ENCODE measurements around the gene FAIM2. TPM values are rescaled to one million over a fixed set of nuclear protein-coding genes. Genes with fewer than 3 reads are reported as not detected.

FAIM2 gene
- total RNA-seq, 1 donor from 2014 or later, result 0.18 TPM

DNA sequence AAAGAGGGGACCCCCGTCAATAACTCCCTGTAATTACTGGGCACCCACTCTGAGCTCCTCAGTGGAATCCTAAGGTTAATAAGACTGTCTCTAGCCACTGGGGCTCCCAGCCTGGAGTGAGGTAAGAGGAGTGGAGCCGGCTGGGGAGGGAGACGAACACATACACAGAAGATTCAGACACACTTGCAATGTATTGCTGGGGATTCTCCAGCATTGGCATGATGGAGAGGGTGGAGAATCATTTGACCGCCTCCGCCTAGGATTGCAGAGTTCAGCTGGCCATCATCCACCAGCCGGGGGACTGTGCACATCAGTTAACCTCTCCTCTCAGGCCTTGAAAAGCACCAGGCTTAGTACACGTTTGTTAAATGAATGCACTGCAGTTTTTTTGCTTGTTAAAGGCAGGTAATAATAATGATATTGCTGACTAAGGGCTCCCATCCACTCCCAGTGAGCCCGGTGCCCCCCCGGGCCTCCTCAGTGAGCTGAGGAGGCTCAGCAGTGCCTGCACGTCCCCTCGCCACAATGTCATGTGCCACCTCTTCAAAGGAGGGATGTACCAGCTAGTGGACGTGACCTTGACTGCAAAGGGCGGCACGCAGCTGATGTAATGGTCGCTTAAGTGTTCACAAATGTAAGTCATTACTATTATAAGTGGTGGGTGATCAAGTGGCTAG, 20.3 kb upstream of the FAIM2 start:
- H3K27ac Mint-ChIP-seq (ENCODE audit: unreplicated experiment), result no peak overlapping the region
- H3K79me2 ChIP-seq (ENCODE audit: insufficient read depth, low read length), result no peaks in the 10 kb centered on the region
- TF ChIP-seq, protein P1, sequence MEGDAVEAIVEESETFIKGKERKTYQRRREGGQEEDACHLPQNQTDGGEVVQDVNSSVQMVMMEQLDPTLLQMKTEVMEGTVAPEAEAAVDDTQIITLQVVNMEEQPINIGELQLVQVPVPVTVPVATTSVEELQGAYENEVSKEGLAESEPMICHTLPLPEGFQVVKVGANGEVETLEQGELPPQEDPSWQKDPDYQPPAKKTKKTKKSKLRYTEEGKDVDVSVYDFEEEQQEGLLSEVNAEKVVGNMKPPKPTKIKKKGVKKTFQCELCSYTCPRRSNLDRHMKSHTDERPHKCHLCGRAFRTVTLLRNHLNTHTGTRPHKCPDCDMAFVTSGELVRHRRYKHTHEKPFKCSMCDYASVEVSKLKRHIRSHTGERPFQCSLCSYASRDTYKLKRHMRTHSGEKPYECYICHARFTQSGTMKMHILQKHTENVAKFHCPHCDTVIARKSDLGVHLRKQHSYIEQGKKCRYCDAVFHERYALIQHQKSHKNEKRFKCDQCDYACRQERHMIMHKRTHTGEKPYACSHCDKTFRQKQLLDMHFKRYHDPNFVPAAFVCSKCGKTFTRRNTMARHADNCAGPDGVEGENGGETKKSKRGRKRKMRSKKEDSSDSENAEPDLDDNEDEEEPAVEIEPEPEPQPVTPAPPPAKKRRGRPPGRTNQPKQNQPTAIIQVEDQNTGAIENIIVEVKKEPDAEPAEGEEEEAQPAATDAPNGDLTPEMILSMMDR (IDR thresholded peaks at IDR 0.05; ENCODE audit: insufficient read depth, low read depth, low read length), result no peak
- TF ChIP-seq EZH2 (IDR thresholded peaks at IDR 0.05; ENCODE audit: insufficient read depth, low read length), result no peak
- H3K9ac ChIP-seq (ENCODE audit: low read length), result no peak overlapping the region
- no peaks in the 10 kb centered on the region for H3K36me3 ChIP-seq (ENCODE audit: insufficient read depth, low read length)
- H3K4me3 ChIP-seq (ENCODE audit: insufficient read depth, low read depth, low read length), result no peak overlapping the region
- peaks cover 16% of the 10 kb centered on the region for H3K4me1 Mint-ChIP-seq (ENCODE audit: low read depth, unreplicated experiment)
- peaks cover 28% of the 10 kb centered on the region for H3K27me3 Mint-ChIP-seq (ENCODE audit: low read depth, unreplicated experiment)
- H3K9me3 ChIP-seq (ENCODE audit: insufficient read depth, low read depth, low read length), result no peaks in the 10 kb centered on the region
- no peaks in the 10 kb centered on the region for H3K27me3 ChIP-seq (ENCODE audit: insufficient read depth, low read length)
- H3K36me3 Mint-ChIP-seq (ENCODE audit: low read depth, unreplicated experiment), result peaks cover 2% of the 10 kb centered on the region
- no peak overlapping the region for H3K27ac ChIP-seq (ENCODE audit: low read depth, low read length)
- H2AFZ ChIP-seq (ENCODE audit: low read depth, low read length), result no peak overlapping the region
- no peaks in the 10 kb centered on the region for H3K9me3 Mint-ChIP-seq (ENCODE audit: unreplicated experiment)
- no peak for DNase-seq (ENCODE audit: low read depth)
- H3K4me1 ChIP-seq (ENCODE audit: insufficient read depth, low read length), result peaks cover 5% of the 10 kb centered on the region
- H3K4me3 Mint-ChIP-seq (ENCODE audit: unreplicated experiment), result no peak overlapping the region
- H4K20me1 ChIP-seq (ENCODE audit: insufficient read depth, low read length), result no peaks in the 10 kb centered on the region
- no peak overlapping the region for H3K4me2 ChIP-seq (ENCODE audit: low read length)
- no peak for FAIRE-seq

DNA sequence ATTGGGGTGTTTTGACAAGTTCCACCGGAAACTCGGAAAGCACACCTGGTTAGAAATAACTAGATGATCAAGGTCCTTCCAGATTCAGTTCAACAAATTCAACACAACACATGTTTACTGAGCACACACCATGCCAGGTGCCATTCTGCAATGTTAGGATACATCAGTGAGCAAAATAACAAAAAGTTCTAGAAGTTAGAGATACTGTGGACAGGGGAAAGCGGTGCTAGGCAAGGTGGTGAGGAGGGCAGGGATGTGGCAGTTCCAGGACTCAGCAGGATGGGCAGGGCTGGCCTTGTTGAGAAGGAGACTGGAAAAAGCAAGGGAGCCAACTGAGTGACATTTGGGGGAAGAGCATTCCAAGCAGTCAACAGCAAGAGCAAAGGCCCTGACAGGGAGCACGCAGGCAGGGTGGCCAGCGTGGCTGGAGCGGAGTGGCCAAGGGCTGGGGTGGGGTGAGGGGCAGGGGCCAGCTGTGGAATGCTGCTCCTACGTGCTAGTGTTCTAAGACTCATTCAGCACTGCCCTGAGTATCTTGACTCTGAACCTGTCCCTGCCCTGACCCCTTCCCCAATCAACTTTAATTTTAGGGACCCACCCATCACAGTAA, 19.4 kb upstream of the FAIM2 start:
- no peak overlapping the region for H3K9ac ChIP-seq (ENCODE audit: low read length)
- no peak overlapping the region for H3K4me2 ChIP-seq (ENCODE audit: low read length)
- no peaks in the 10 kb centered on the region for H3K9me3 ChIP-seq (ENCODE audit: insufficient read depth, low read depth, low read length)
- no peak for FAIRE-seq
- no peak overlapping the region for H3K4me3 ChIP-seq (ENCODE audit: insufficient read depth, low read depth, low read length)
- no peak overlapping the region for H3K27ac ChIP-seq (ENCODE audit: low read depth, low read length)
- peaks cover 2% of the 10 kb centered on the region for H3K36me3 Mint-ChIP-seq (ENCODE audit: low read depth, unreplicated experiment)
- H3K79me2 ChIP-seq (ENCODE audit: insufficient read depth, low read length), result no peaks in the 10 kb centered on the region
- no peak overlapping the region for H3K4me3 Mint-ChIP-seq (ENCODE audit: unreplicated experiment)
- peaks cover 5% of the 10 kb centered on the region for H3K4me1 ChIP-seq (ENCODE audit: insufficient read depth, low read length)
- H3K27me3 ChIP-seq (ENCODE audit: insufficient read depth, low read length), result no peaks in the 10 kb centered on the region
- peaks cover 31% of the 10 kb centered on the region for H3K27me3 Mint-ChIP-seq (ENCODE audit: low read depth, unreplicated experiment)
- no peak for TF ChIP-seq EZH2 (IDR thresholded peaks at IDR 0.05; ENCODE audit: insufficient read depth, low read length)
- TF ChIP-seq, protein P1 (IDR thresholded peaks at IDR 0.05; ENCODE audit: insufficient read depth, low read depth, low read length), result no peak
- no peaks in the 10 kb centered on the region for H4K20me1 ChIP-seq (ENCODE audit: insufficient read depth, low read length)
- no peak overlapping the region for H3K27ac Mint-ChIP-seq (ENCODE audit: unreplicated experiment)
- no peak overlapping the region for H2AFZ ChIP-seq (ENCODE audit: low read depth, low read length)
- H3K9me3 Mint-ChIP-seq (ENCODE audit: unreplicated experiment), result no peaks in the 10 kb centered on the region
- peaks cover 16% of the 10 kb centered on the region for H3K4me1 Mint-ChIP-seq (ENCODE audit: low read depth, unreplicated experiment)
- no peak for DNase-seq (ENCODE audit: low read depth)
- H3K36me3 ChIP-seq (ENCODE audit: insufficient read depth, low read length), result no peaks in the 10 kb centered on the region
